Stomach (tissue), 9 donors: ENCODE results near the gene AGPS. TPM values are rescaled to one million over a fixed set of nuclear protein-coding genes. Genes with fewer than 3 reads are reported as not detected.

ENCODE experiments used
- DNase-seq, 2 donors: peaks; one replicate each; pipeline versions ENCODE4 v3.0.0 to v3.0.0-alpha.2; 2013 to 2019
- H3K27ac ChIP-seq, 5 donors: fragments of 200-600 bp in 4 of 5; sonication (generic) in 4 of 5; one replicate each; pipeline ENCODE4 v1.5.1; 2013 to 2019; ENCODE audit warnings: mild to moderate bottlenecking in 1 of 5, moderate library complexity in 1 of 5
- H3K27me3 ChIP-seq, 3 donors: fragments of 200-600 bp; sonication (generic); one replicate each; pipeline ENCODE4 v1.5.1; 2017 to 2019; ENCODE audit warnings: mixed run types in 1 of 3
- H3K36me3 ChIP-seq, 4 donors: fragments of 200-600 bp; sonication (generic); 1 replicate in 3 of 4; 2 replicates in 1 of 4; pipeline ENCODE4 v1.5.1; 2016 to 2019
- H3K4me1 ChIP-seq, 4 donors: fragments of 200-600 bp; sonication (generic); one replicate each; pipeline ENCODE4 v1.5.1; 2016 to 2019
- H3K4me3 ChIP-seq, 4 donors: fragments of 200-600 bp; sonication (generic) in 3 of 4; one replicate each; pipeline ENCODE4 v1.5.1; 2016 to 2019; ENCODE audit warnings: mild to moderate bottlenecking in 1 of 4
- H3K9me3 ChIP-seq, 4 donors: fragments of 200-600 bp; sonication (generic); one replicate each; pipeline ENCODE4 v1.5.1; 2016 to 2019
- CTCF ChIP-seq, 7 experiments: fragments of 450-650 bp in 4 of 7; fragments of 200-600 bp in 3 of 7; sonication (generic) in 3 of 7; IDR thresholded peaks; one replicate each; pipeline ENCODE4 v1.5.1; 2016 to 2019; ENCODE audit warnings: antibody characterized with exemption in 7 of 7, control low read depth in 2 of 7, mild to moderate bottlenecking in 1 of 7
- EP300 ChIP-seq: sonication (generic); formaldehyde crosslinking; IDR thresholded peaks from one replicate; pipeline ENCODE4 v1.6.1; 2017; ENCODE audit warnings: antibody characterized with exemption
- POLR2A ChIP-seq, 4 donors: fragments of 450-650 bp; IDR thresholded peaks; one replicate each; pipeline ENCODE4 v1.6.1; 2016; ENCODE audit warnings: antibody characterized with exemption in 4 of 4, control low read depth in 2 of 4, mild to moderate bottlenecking in 1 of 4, moderate library complexity in 1 of 4
- POLR2AphosphoS5 ChIP-seq, 3 donors: sonication (generic); formaldehyde crosslinking; IDR thresholded peaks; one replicate each; pipeline ENCODE4 v1.6.1; 2016; ENCODE audit warnings: antibody characterized with exemption in 3 of 3
- WGBS, 5 donors: extraction: QIAGEN DNeasy Blood & Tissue Kit in 3 of 5; methylation state at CpG; one replicate each; pipeline versions ENCODE4 v1.1.5 to v1.1.7; 2013 to 2018; 5-methylcytosine and 5-hydroxymethylcytosine counted together
- intact Hi-C: fragments of 100-400 bp; cut with DNase I; formaldehyde crosslinking; loops from one replicate; pipeline ENCODE4 v1.15.1; 2023; ENCODE audit warnings: low total_unique reads
- polyA plus RNA-seq, 3 donors: library from polyadenylated mRNA; stranded (reverse); fragments of 200-250 nt; gene quantifications; one replicate each; pipeline ENCODE4 v1.2.3, GENCODE V29; 2013
- total RNA-seq, 5 donors: library from RNA; depleted of rRNA; stranded (reverse); fragments of >200 nt; gene quantifications; one replicate each; pipeline versions ENCODE4 v1.1.0 to v1.2.3, GENCODE V29; 2014 to 2016
- donor health status: healthy with polysubstance abuse.
- donor health status: Bipolar disorder and iron deficiency.
- donor health status: healthy.

AGPS gene
- total and polyA plus RNA-seq, 8 donors: 4.2 to 163 (median 26.4) TPM

GRCh38 chr2:177516824-177517544, 124.4 kb downstream of the AGPS start:
- TF ChIP-seq CTCF (IDR thresholded peaks at IDR 0.05) (no peak), POLR2AphosphoS5 (IDR thresholded peaks at IDR 0.05) (no peak), EP300 (no peak), POLR2A (IDR thresholded peaks at IDR 0.05) (no peak)

GRCh38 chr2:177518754-177519153, 126.2 kb downstream of the AGPS start:
- H3K27me3 ChIP-seq: no peaks in the 10 kb centered on the region
- intact Hi-C loops: no loop called here
- TF ChIP-seq POLR2AphosphoS5 (IDR thresholded peaks at IDR 0.05): no peak
- TF ChIP-seq POLR2A (IDR thresholded peaks at IDR 0.05): no peak
- TF ChIP-seq EP300: no peak
- no peak for TF ChIP-seq CTCF (IDR thresholded peaks at IDR 0.05)
- no peaks in the 10 kb centered on the region for H3K9me3 ChIP-seq
- no peak for DNase-seq
- H3K4me3 ChIP-seq: no peak overlapping the region
- WGBS, 5 donors: 94 to 100% (median 98%) methylated on average over 2 of the region's 2 CpGs
- no peak overlapping the region for H3K27ac ChIP-seq
- no peaks in the 10 kb centered on the region for H3K4me1 ChIP-seq
- H3K36me3 ChIP-seq: peaks cover 2 to 46% (median 36%) of the 10 kb centered on the region in 4 donors

More at GRCh38 chr2:177516824-177517544, 124.4 kb downstream of the AGPS start:
- H3K4me1 ChIP-seq: no peaks in the 10 kb centered on the region
- no peaks in the 10 kb centered on the region for H3K27me3 ChIP-seq
- H3K36me3 ChIP-seq: peaks cover 4 to 38% (median 32%) of the 10 kb centered on the region in 4 donors
- H3K27ac ChIP-seq: no peak overlapping the region
- H3K9me3 ChIP-seq: no peaks in the 10 kb centered on the region
- DNase-seq: no peak
- H3K4me3 ChIP-seq: no peak overlapping the region
- 65 to 81% (median 70%) methylated on average over 4 of the region's 4 CpGs for WGBS, 5 donors
- intact Hi-C loops: no loop called here

GRCh38 chr2:177519534-177520115, 127.1 kb downstream of the AGPS start:
- Histone ChIP-seq H3K4me3 (no peak overlapping the region), H3K27me3 (no peaks in the 10 kb centered on the region), H3K9me3 (no peaks in the 10 kb centered on the region), H3K36me3 (peaks cover 0 to 46% (median 33%) of the 10 kb centered on the region in 4 donors), H3K4me1 (no peaks in the 10 kb centered on the region), H3K27ac (no peak overlapping the region)
- peak in 1 of 2 donors; percentile 34 for DNase-seq
- no peak for TF ChIP-seq EP300
- no peak for TF ChIP-seq POLR2AphosphoS5 (IDR thresholded peaks at IDR 0.05)
- TF ChIP-seq POLR2A (IDR thresholded peaks at IDR 0.05): no peak
- no peak for TF ChIP-seq CTCF (IDR thresholded peaks at IDR 0.05)
- intact Hi-C loops: no loop called here

GRCh38 chr2:177520324-177520723, 127.8 kb downstream of the AGPS start:
- no peak overlapping the region for H3K4me3 ChIP-seq
- peak in 1 of 2 donors; percentile 78 for DNase-seq
- no peaks in the 10 kb centered on the region for H3K4me1 ChIP-seq
- H3K27me3 ChIP-seq: no peaks in the 10 kb centered on the region
- H3K9me3 ChIP-seq: no peaks in the 10 kb centered on the region
- 84 to 99% (median 94%) methylated on average over 2 of the region's 2 CpGs for WGBS, 5 donors
- no peak overlapping the region for H3K27ac ChIP-seq
- H3K36me3 ChIP-seq: peaks cover 0 to 42% (median 31%) of the 10 kb centered on the region in 4 donors
- TF ChIP-seq EP300: no peak
- no peak for TF ChIP-seq POLR2A (IDR thresholded peaks at IDR 0.05)
- no peak for TF ChIP-seq CTCF (IDR thresholded peaks at IDR 0.05)
- TF ChIP-seq POLR2AphosphoS5 (IDR thresholded peaks at IDR 0.05): no peak
- intact Hi-C loops: no loop called here
